Endothelial cell of umbilical vein (primary cell): ENCODE data around the gene FAM210A. TPM values are rescaled to one million over a fixed set of nuclear protein-coding genes. Genes with fewer than 3 reads are reported as not detected.

Experiments used
- BruUV-seq: library from RNA; stranded (reverse); fragments of 400-500 nt; replicated peaks from 2 replicates; lab custom pipeline; 2021; lab: Mats Ljungman, UMichigan
- CTCF ChIA-PET: fragments of 300-600, 350-600 bp; sonication (Branson Sonifier 250); formaldehyde crosslinking; loops from one replicate; lab custom pipeline; 2021; ENCODE audit warnings: antibody characterized with exemption, inconsistent platforms; lab: Charles Lee
- POLR2A ChIA-PET: fragments of 300-600, 350-600 bp; sonication (Branson Sonifier 250); formaldehyde crosslinking; loops from one replicate; lab custom pipeline; 2021; ENCODE audit warnings: antibody characterized with exemption, inconsistent platforms; lab: Charles Lee
- DNase-seq: peaks from one replicate; pipeline ENCODE4 v3.0.0-alpha.2; 2011; ENCODE audit warnings: low read depth, low spot score
- FAIRE-seq: peaks from 2 replicates; lab custom pipeline; 2011; peaks lifted over from hg19 to GRCh38; lab: Jason Lieb, UNC
- H2AFZ ChIP-seq: 2 replicates; pipeline ENCODE4 v1.6.0; 2012; ENCODE audit warnings: low read depth, low read length, control low read depth, inconsistent platforms
- H3K27ac ChIP-seq: 2 replicates; pipeline ENCODE4 v1.5.1; 2011; ENCODE audit warnings: low read depth, mild to moderate bottlenecking, control low read depth, low read length, moderate library complexity; ENCODE audit not compliant: insufficient read depth
- H3K27me3 ChIP-seq, 2 experiments: 2 replicates each; pipeline versions ENCODE4 v1.6.0 to v1.6.1; 2011; ENCODE audit warnings: low read length in 2 of 2, mixed read lengths in 1 of 2; ENCODE audit not compliant: control insufficient read depth in 2 of 2, insufficient read depth in 2 of 2
- H3K36me3 ChIP-seq, 2 experiments: 2 replicates in 1 of 2; 3 replicates in 1 of 2; pipeline ENCODE4 v1.5.1; 2011; ENCODE audit warnings: low read length in 2 of 2, mild to moderate bottlenecking in 1 of 2, moderate library complexity in 1 of 2; ENCODE audit not compliant: control insufficient read depth in 2 of 2, insufficient read depth in 2 of 2; ENCODE audit errors: extremely low read depth in 1 of 2
- H3K4me1 ChIP-seq: 3 replicates; pipeline ENCODE4 v1.5.1; 2011; ENCODE audit warnings: mild to moderate bottlenecking, low read length; ENCODE audit not compliant: control insufficient read depth, insufficient read depth; ENCODE audit errors: extremely low read depth
- H3K4me2 ChIP-seq: 2 replicates; pipeline ENCODE4 v1.6.1; 2011; ENCODE audit warnings: low read length, control low read depth, mixed read lengths; ENCODE audit not compliant: insufficient read depth
- H3K4me3 ChIP-seq, 3 experiments: fragments of 200-600 bp in 1 of 3; sonication (generic), shearing (Covaris generic) in 1 of 3; replicated peaks in 1 of 3; 2 replicates each; pipeline ENCODE4 v1.5.1; 2011 to 2016; ENCODE audit warnings: control low read depth in 3 of 3, low read length in 3 of 3, mild to moderate bottlenecking in 2 of 3, inconsistent platforms in 1 of 3, low read depth in 1 of 3, moderate library complexity in 1 of 3; ENCODE audit not compliant: insufficient read depth in 1 of 3
- H3K79me2 ChIP-seq: 2 replicates; pipeline ENCODE4 v1.6.0; 2012; ENCODE audit warnings: low read length, inconsistent platforms; ENCODE audit not compliant: control insufficient read depth, insufficient read depth
- H3K9ac ChIP-seq: replicated peaks from 2 replicates; pipeline ENCODE3; 2011; ENCODE audit warnings: low read length, control low read depth; ENCODE audit not compliant: insufficient read depth; ENCODE audit errors: extremely low read depth
- H3K9me1 ChIP-seq: replicated peaks from 3 replicates; pipeline ENCODE4 v1.6.0; 2011; ENCODE audit warnings: mild to moderate bottlenecking, low read length; ENCODE audit not compliant: control insufficient read depth, insufficient read depth; ENCODE audit errors: extremely low read depth
- H3K9me3 ChIP-seq: replicated peaks from 2 replicates; pipeline ENCODE4 v1.5.1; 2012; ENCODE audit warnings: low read length, inconsistent platforms; ENCODE audit not compliant: control insufficient read depth, insufficient read depth
- H4K20me1 ChIP-seq: replicated peaks from 2 replicates; pipeline ENCODE3; 2011; ENCODE audit warnings: mild to moderate bottlenecking, low read length; ENCODE audit not compliant: control insufficient read depth, insufficient read depth; ENCODE audit errors: extremely low read depth
- EZH2 ChIP-seq: IDR thresholded peaks from 2 replicates; pipeline ENCODE4 v1.6.1; 2012; ENCODE audit warnings: borderline replicate concordance, low read depth, mild to moderate bottlenecking, moderate library complexity, low read length, inconsistent platforms; ENCODE audit not compliant: severe bottlenecking
- FOS ChIP-seq: IDR thresholded peaks from 2 replicates; pipeline ENCODE4 v1.6.1; 2011; ENCODE audit warnings: mild to moderate bottlenecking, low read length, moderate library complexity, borderline replicate concordance; ENCODE audit not compliant: insufficient read depth
- GATA2 ChIP-seq: IDR thresholded peaks from 2 replicates; pipeline ENCODE4 v1.7.0; 2011; ENCODE audit warnings: low read depth, mild to moderate bottlenecking, moderate library complexity, mixed read lengths, low read length; ENCODE audit not compliant: insufficient read length, insufficient read depth
- JUN ChIP-seq: IDR thresholded peaks from 2 replicates; pipeline ENCODE4 v1.6.1; 2011; ENCODE audit warnings: borderline replicate concordance, low read depth; ENCODE audit not compliant: insufficient read length, insufficient read depth
- MYC ChIP-seq: IDR thresholded peaks from one replicate; pipeline ENCODE4 v1.6.1; 2011; ENCODE audit warnings: mild to moderate bottlenecking, low read depth, low read length
- POLR2A ChIP-seq: IDR thresholded peaks from 2 replicates; pipeline ENCODE4 v1.6.1; 2012; ENCODE audit warnings: low read depth, mild to moderate bottlenecking, control low read depth, low read length
- POLR2AphosphoS5 ChIP-seq: IDR thresholded peaks from 2 replicates; pipeline ENCODE4 v1.6.1; 2012; ENCODE audit warnings: low read depth, mild to moderate bottlenecking, control low read depth, low read length, moderate library complexity; ENCODE audit not compliant: insufficient read depth
- dilution Hi-C: fragments of 300-500 bp; cut with MboI; formaldehyde crosslinking; loops from one replicate; pipeline ENCODE4 v1.15.0; 2019; ENCODE audit warnings: low sequenced_read_pairs; ENCODE audit not compliant: extremely low pct_ligation_motif_present
- intact Hi-C: fragments of 100-400 bp; cut with micrococcal nuclease; formaldehyde crosslinking; loops from one replicate; pipeline ENCODE4 v1.10.0; 2022
- polyA plus RNA-seq, 4 experiments: library from polyadenylated mRNA; depleted of rRNA in 3 of 4; stranded (reverse) in 3 of 4; unstranded in 1 of 4; fragments of >200 nt; gene quantifications; 2 replicates each; pipeline versions ENCODE4 v1.2.1 to v1.2.3, GENCODE V29; 2011 to 2012; ENCODE audit warnings: missing spikeins in 1 of 4
- total RNA-seq: library from RNA; stranded (reverse); gene quantifications from 2 replicates; pipeline ENCODE4 v1.2.3, GENCODE V29; 2021
- TF ChIP-seq, protein P1 (sequence below), 2 donors: IDR thresholded peaks; 1 replicate in 1 of 2; 2 replicates in 1 of 2; pipeline ENCODE4 v1.5.1; 2011; ENCODE audit warnings: low read length in 2 of 2, mild to moderate bottlenecking in 2 of 2, moderate library complexity in 2 of 2, control low read depth in 1 of 2, inconsistent platforms in 1 of 2, low read depth in 1 of 2; ENCODE audit not compliant: insufficient read depth in 1 of 2; ENCODE audit errors: extremely low read depth in 1 of 2
- TF ChIP-seq, protein P2 (sequence below): IDR thresholded peaks from 2 replicates; pipeline ENCODE4 v1.6.1; 2011; ENCODE audit not compliant: insufficient read depth, insufficient read length

Gene FAM210A
- total and polyA plus RNA-seq, 2 donors (not counting 3 experiments of a cell fraction or from before 2014, with no cell fraction given) = 7.1 to 17.3 TPM

DNA sequence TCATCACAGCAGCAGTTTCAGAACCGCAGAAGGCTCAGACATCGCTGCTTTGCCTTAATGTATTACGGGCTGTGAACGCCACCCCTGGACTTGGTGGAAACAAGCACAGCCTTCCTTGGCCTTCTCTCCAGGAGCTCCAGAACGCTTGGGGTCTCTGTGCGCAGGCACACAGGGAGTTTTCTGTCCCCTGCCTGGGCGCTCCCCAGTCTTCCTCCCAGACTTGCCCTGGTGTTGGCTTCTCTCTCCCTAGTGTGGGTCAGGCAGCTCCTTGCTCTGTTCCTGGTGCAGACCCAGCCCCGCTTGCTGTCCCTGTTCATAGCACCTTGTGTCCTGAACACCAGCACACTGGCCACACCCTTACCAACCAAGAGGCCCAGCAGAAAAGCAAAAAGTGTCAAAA, 103.6 kb downstream of the FAM210A start:
- Histone ChIP-seq H3K27me3 (no peaks in the 10 kb centered on the region), H3K4me3 (no peak overlapping the region), H3K4me2 (no peak overlapping the region), H3K36me3 (no peaks in the 10 kb centered on the region), H3K4me1 (peaks cover 6% of the 10 kb centered on the region), H2AFZ (no peak overlapping the region), H4K20me1 (no peaks in the 10 kb centered on the region), H3K9me1 (no peaks in the 10 kb centered on the region), H3K27ac (no peak overlapping the region), H3K79me2 (no peaks in the 10 kb centered on the region), H3K9me3 (no peaks in the 10 kb centered on the region), H3K9ac (no peak overlapping the region)
- FAIRE-seq (no peak), DNase-seq (no peak)
- no TSS peak for BruUV-seq
- ChIA-PET CTCF (interaction anchor here (1.2 kb wide), 1 partner anchor 92 kb away, joined by 3 read pairs; no protein-coding TSS in a partner anchor), POLR2A (no interaction called here)
- dilution Hi-C loops = no loop called here
- TF ChIP-seq MYC (no peak), FOS (no peak)
- TF ChIP-seq, protein P1, sequence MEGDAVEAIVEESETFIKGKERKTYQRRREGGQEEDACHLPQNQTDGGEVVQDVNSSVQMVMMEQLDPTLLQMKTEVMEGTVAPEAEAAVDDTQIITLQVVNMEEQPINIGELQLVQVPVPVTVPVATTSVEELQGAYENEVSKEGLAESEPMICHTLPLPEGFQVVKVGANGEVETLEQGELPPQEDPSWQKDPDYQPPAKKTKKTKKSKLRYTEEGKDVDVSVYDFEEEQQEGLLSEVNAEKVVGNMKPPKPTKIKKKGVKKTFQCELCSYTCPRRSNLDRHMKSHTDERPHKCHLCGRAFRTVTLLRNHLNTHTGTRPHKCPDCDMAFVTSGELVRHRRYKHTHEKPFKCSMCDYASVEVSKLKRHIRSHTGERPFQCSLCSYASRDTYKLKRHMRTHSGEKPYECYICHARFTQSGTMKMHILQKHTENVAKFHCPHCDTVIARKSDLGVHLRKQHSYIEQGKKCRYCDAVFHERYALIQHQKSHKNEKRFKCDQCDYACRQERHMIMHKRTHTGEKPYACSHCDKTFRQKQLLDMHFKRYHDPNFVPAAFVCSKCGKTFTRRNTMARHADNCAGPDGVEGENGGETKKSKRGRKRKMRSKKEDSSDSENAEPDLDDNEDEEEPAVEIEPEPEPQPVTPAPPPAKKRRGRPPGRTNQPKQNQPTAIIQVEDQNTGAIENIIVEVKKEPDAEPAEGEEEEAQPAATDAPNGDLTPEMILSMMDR (IDR thresholded peaks at IDR 0.05; ENCODE audit: extremely low read depth in 1 of 2, insufficient read depth in 1 of 2, low read depth in 1 of 2, low read length in 2 of 2) = no peak
- intact Hi-C loops = no loop called here

DNA sequence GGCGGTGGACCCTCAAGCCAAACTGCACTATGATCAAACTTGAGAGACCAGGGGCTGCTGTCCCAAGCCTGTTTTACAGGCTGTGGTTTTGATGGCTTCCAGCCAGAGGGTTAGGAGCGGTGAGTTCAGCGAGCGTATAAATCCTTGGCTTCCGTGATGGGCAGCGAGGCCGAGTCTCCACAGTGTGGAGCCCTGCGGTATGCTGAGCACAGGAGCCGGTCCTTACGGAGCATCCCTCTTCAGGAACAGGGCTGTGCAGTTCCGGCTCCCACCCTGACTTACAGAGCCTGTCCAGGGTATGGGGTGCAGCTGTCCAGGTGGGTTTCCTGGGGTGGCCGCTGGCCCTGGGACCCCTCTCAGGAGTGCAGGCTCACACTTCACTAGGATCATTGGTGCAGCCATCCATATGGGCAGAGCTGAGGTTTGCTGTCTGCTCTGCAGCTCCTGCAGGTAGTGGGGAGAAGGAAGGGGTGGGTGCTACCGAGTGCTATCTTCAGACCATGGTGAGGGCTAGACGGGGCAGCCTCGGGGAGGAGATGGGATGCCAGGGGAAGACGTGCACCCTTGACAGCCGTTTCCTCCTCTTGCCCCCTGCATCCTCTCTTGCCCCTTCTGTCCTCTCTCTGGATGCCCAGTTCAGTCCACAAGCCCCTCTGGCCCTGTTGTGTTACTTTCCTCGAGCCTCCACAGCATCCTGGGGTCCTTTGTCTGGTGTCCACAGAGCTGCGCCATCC, 104.3 kb downstream of the FAM210A start:
- Histone ChIP-seq H3K4me2 (no peak overlapping the region), H3K4me1 (peaks cover 6% of the 10 kb centered on the region), H3K36me3 (no peaks in the 10 kb centered on the region), H3K4me3 (no peak overlapping the region), H3K79me2 (no peaks in the 10 kb centered on the region), H2AFZ (no peak overlapping the region), H4K20me1 (no peaks in the 10 kb centered on the region), H3K27ac (no peak overlapping the region), H3K9me1 (no peaks in the 10 kb centered on the region), H3K27me3 (no peaks in the 10 kb centered on the region), H3K9ac (no peak overlapping the region), H3K9me3 (no peaks in the 10 kb centered on the region)
- ChIA-PET CTCF (interaction anchor here (0.8 to 1.2 kb wide), 3 partner anchors 8 to 91 kb away, joined by 3 to 4 read pairs (median 3); no protein-coding TSS in a partner anchor), POLR2A (no interaction called here)
- DNase-seq (no peak), FAIRE-seq (no peak)
- no TSS peak for BruUV-seq
- intact Hi-C loops = no loop called here
- dilution Hi-C loops = no loop called here
- TF ChIP-seq FOS (no peak), EZH2 (no peak), MYC (no peak), POLR2AphosphoS5 (no peak), GATA2 (no peak), POLR2A (no peak), JUN (no peak)
- TF ChIP-seq, protein P1 (IDR thresholded peaks at IDR 0.05; ENCODE audit: extremely low read depth in 1 of 2, insufficient read depth in 1 of 2, low read depth in 1 of 2, low read length in 2 of 2) = no peak
- TF ChIP-seq, protein P2, sequence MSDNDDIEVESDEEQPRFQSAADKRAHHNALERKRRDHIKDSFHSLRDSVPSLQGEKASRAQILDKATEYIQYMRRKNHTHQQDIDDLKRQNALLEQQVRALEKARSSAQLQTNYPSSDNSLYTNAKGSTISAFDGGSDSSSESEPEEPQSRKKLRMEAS = no peak
